RWPE1 (cell line): ENCODE data around the gene MRPS6.

Experiments used
- CTCF ChIA-PET: fragments of 350-600 bp; sonication (Branson Sonifier 250); formaldehyde crosslinking; extraction: SDS; loops from one replicate; lab custom pipeline; 2021; lab: Yijun Ruan, JAX
- POLR2A ChIA-PET: fragments of 400-600 bp; formaldehyde crosslinking; extraction: SDS; loops from one replicate; lab custom pipeline; 2020; ENCODE audit warnings: antibody characterized with exemption; ENCODE audit not compliant: low non-redundant PET; lab: Yijun Ruan, JAX
- DNase-seq: peaks from one replicate; pipeline ENCODE4 v3.0.0; 2012; ENCODE audit warnings: low spot score
- H3K27ac ChIP-seq: fragments of 450-650 bp; 2 replicates; pipeline ENCODE4 v1.5.1; 2017
- TF ChIP-seq, protein P1 (sequence below): fragments of 450-650 bp; conservative IDR thresholded peaks from 2 replicates; pipeline ENCODE4 v1.5.1; 2017; ENCODE audit warnings: low read depth, mild to moderate bottlenecking

Gene MRPS6

DNA sequence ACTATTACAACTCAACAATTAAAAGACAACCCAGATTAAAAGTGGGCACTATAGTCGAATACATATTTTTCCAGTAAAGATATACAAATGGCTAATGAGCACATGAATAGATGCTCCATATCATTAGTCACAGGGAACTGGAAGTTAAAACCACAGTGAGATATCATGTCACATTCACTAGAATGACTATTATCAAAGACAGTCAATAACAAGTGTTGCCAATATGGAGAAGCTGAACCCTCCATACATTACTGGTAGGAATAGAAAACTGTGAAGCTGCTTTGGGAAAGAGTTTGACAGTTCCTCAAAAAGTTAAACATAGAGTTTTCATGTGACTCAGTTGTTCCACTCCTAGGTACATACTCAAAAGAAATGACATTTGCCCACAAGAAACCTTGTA lies 30.6 kb upstream of the MRPS6 start:
- ChIA-PET POLR2A (no interaction called here), CTCF (no interaction called here)
- no peak overlapping the region for H3K27ac ChIP-seq
- TF ChIP-seq, protein P1, sequence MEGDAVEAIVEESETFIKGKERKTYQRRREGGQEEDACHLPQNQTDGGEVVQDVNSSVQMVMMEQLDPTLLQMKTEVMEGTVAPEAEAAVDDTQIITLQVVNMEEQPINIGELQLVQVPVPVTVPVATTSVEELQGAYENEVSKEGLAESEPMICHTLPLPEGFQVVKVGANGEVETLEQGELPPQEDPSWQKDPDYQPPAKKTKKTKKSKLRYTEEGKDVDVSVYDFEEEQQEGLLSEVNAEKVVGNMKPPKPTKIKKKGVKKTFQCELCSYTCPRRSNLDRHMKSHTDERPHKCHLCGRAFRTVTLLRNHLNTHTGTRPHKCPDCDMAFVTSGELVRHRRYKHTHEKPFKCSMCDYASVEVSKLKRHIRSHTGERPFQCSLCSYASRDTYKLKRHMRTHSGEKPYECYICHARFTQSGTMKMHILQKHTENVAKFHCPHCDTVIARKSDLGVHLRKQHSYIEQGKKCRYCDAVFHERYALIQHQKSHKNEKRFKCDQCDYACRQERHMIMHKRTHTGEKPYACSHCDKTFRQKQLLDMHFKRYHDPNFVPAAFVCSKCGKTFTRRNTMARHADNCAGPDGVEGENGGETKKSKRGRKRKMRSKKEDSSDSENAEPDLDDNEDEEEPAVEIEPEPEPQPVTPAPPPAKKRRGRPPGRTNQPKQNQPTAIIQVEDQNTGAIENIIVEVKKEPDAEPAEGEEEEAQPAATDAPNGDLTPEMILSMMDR: no peak
- DNase-seq: no peak

DNA sequence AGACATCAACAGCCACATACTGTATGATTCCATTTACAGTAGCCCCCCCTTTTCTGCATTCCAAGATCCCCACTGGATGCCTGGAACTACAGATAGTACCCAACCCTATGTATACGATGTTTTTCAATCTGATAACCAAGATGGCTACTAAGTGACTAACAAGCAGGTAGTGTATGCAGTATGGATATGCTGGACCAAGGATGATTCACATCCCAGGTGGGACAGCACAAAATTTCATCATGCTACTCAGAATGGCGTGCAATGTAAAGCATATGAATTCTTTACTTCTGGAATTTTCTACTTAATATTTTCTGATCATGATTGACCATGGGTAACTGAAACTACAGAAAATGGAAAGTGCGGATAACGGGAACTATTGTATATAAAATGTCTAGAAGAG lies 30.0 kb upstream of the MRPS6 start:
- POLR2A ChIA-PET: no interaction called here
- H3K27ac ChIP-seq: no peak overlapping the region
- no peak for DNase-seq

DNA sequence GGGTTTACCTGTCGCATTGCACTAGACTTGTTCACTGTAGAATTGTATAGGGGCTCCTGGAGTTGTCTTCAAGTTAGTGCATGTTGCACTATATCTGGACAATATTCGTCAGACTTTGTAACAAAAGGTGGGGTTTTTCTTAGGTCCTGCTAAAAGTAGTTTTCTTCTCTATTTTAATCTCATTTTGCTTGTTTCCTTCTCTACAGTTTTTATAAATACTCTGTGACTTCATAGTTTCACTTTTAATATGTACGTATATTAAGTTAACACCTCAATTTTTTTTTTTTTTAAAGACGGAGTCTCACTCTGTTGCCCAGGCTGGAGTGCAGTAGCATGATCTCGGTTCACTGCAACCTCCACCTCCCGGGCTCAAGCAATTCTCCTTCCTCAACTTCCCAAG lies 26.5 kb upstream of the MRPS6 start:
- POLR2A ChIA-PET: no interaction called here
- CTCF ChIA-PET: no interaction called here
- DNase-seq: no peak

More for the DNA sequence above, 30.0 kb upstream of the MRPS6 start:
- TF ChIP-seq, protein P1: no peak
- CTCF ChIA-PET: no interaction called here

DNA sequence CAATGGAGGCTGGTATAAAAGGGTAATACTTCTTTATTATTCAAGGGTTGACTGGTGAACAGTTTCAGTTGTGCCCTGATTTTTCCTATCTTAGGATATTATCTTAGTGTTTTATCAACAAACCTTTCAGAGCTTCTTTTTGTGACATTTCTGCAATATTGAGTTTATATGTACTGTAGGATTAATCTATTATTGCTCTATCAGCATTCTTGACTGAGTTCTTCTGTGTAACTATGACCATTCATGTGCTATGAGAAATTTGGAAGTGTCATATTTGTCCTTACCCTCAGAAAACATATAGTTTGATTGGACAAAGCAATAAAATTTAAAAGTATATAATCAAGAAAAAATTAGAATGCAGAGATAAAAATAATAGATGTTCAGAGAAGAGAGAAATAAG lies 25.5 kb upstream of the MRPS6 start:
- POLR2A ChIA-PET: no interaction called here
- no peak overlapping the region for H3K27ac ChIP-seq
- no peak for DNase-seq
- CTCF ChIA-PET: no interaction called here
- TF ChIP-seq, protein P1: no peak

More for the DNA sequence above, 26.5 kb upstream of the MRPS6 start:
- TF ChIP-seq, protein P1: no peak
- H3K27ac ChIP-seq: no peak overlapping the region

DNA sequence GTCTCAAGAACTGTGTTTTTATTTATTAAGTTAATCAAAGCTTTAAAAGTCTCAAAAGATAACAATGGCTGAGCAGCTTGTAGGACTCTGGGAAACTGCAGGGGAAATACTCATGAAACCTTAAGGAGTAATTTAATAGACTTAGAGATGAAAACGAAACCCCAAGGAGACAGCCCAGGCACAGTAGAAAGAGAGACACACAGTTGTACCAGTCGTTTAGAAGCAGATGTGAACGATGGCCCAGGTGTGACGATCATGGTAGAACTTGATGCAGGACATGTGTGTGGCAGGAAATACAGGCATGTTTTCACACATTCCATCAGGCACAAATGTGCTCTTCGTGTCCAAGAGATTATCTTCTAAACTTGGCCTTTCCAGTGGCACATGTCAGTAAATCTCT lies 21.2 kb upstream of the MRPS6 start:
- no peak for DNase-seq
- TF ChIP-seq, protein P1: no peak
- no peak overlapping the region for H3K27ac ChIP-seq
- POLR2A ChIA-PET: no interaction called here
- CTCF ChIA-PET: no interaction called here

DNA sequence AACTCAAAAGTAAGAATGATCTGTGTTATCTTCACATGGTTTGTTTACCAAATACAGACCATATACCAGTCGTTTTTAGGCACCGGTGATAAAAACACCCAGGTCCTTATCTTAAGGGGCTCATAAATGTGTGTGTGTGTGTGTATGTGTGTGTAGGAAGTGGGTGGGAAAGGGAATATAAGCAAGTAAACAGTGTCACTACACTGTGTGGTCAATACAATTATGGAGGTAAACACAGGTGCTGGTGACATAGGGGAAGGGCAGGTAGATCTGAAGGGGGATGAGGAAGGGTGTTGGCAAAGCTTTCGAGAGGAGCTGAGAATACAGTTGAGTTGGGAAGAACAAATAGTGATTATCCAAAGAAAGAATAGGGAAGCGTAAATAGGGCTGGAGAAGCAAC lies 19.1 kb upstream of the MRPS6 start:
- H3K27ac ChIP-seq: no peak overlapping the region
- TF ChIP-seq, protein P1: no peak
- ChIA-PET CTCF (interaction anchor here (0.6 to 1.2 kb wide), 2 partner anchors 130 to 296 kb away, joined by 3 read pairs; no protein-coding TSS in a partner anchor), POLR2A (no interaction called here)
- DNase-seq: no peak

DNA sequence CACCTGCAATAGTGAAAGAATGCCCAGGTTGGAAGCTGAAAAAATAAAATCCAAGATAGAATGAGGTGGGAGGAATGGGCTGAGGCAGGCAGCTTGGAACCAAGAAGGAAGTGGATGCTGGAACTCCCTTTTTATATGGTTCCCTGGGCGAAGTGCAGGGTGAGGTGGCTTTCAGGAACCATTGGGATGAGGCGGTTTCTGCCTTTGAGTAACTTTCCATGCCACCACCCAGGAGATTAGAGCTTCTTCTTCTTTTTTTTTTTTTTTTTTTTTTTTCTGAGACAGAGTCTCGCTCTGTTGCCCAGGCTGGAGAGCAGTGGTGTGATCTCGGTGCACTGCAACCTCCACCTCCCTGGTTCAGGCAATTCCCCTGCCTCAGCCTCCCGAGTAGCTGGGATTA lies 17.8 kb upstream of the MRPS6 start:
- ChIA-PET POLR2A (no interaction called here), CTCF (no interaction called here)
- no peak overlapping the region for H3K27ac ChIP-seq
- no peak for DNase-seq
- TF ChIP-seq, protein P1: no peak
